ENCODE data around the gene PNPO. TPM values are rescaled to one million over a fixed set of nuclear protein-coding genes. Genes with fewer than 3 reads are reported as not detected.
"Not testable (repeated sequence)": the region's sequence is repeated elsewhere in the genome, so short reads cannot be mapped to it uniquely, and the experiment has no call there.

PNPO gene
- polyA plus RNA-seq, 1 donor = 9.7 TPM

DNA sequence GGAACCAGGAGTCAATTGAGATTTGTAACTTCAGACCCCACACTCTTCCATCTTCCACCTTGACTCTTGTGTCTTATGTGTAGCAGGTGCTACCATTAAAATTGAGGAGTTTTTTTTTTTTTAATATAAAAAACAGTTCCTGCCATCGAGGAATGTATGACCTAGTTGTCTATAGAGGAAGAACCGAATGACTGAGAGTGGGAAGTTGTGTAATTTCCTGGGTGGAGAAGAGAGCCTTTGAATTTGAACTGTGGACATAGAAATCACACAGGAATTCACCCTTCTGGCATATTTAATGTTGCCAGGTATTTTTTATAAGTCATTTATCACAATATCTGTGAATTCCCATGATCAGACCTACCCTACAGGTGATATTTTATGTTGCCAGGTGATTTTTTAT, 23.4 kb upstream of the PNPO start:
- no peak for DNase-seq (ENCODE audit: low read depth)

GRCh38 chr17:47918991-47919390, 22.4 kb upstream of the PNPO start:
- no peak for DNase-seq (ENCODE audit: low read depth)

DNA sequence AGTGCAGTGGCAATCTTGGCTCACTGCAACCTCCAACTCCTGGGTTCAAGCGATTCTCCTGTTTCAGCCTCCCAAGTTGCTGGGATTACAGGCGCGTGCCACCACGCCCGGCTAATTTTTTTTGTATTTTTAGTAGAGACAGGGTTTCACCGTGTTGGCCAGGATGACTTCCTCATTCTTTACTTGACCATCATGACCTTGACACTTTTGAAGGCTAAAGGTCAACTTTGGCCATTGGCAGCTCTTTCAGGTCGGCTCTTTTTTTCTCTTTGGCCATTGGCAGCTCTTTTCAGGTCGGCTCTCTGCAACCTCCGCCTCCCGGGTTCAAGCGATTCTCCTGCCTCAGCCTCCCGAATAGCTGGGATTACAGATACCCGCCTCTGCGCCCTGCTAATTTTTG, 21.5 kb upstream of the PNPO start:
- not testable (repeated sequence) for DNase-seq (ENCODE audit: low read depth)

GRCh38 chr17:47924785-47925677, 16.3 kb upstream of the PNPO start:
- no peak for DNase-seq (ENCODE audit: low read depth)

DNA sequence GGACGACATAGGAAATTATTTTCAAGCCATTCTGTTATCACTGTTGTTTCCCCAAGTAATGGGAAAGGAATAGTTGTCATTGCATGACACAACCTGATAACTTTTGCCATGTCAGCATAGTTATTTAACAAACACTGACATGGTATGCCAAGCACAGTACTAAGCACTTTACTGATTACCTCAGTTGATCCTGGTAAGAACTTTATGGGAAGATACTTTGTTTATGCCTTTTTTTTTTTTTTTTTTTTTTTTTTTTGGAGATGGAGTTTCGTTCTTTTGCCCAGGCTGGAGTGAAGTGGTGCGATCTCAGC, 15.7 kb upstream of the PNPO start:
- no peak for DNase-seq (ENCODE audit: low read depth)

DNA sequence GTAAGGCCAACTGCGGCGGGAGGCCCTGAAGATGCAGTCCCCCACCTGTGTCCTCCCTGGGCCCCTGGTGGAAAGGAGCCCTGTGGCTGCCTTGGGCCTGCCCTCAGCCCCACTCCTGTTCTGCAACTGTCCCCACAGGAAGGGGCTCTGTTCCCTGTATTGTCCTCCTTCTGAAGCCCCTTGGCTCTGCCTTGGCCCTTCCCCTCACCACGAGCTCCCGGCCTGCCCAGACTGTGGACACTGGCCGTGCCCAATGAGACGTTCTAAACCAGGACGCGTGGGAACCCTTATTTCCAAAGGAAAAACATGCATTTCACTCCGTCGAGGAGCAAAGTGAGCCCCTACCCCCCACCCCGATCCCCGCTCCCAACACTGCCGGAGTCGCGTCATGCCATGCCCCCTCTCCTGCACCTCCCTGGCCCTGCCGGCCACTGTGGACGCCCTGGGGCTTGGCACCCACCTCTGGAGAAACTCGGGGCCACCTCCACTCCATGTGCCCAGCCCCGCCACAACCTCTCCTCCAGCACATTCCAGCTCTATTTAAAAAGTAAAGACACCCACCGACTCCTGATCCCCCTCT, 13.5 kb upstream of the PNPO start:
- no peak for DNase-seq (ENCODE audit: low read depth)

DNA sequence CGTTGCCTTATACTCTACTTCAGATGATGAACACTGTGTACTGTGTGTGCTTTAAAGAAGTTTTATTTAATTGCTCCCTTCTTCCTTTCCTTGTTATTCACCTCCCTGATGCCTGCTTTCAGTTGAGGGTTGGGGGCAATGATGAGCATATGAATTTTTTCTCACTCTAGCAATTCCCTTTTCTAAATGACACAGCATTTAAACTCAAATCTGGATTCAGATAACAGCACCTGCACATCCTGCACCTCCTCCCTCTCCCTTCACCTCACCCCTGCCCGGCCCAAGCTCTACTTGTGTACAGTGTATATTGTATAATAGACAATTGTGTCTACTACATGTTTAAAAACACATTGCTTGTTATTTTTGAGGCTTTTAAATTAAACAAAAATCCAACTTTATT, 13.0 kb upstream of the PNPO start:
- DNase-seq (ENCODE audit: low read depth) = no peak

DNA sequence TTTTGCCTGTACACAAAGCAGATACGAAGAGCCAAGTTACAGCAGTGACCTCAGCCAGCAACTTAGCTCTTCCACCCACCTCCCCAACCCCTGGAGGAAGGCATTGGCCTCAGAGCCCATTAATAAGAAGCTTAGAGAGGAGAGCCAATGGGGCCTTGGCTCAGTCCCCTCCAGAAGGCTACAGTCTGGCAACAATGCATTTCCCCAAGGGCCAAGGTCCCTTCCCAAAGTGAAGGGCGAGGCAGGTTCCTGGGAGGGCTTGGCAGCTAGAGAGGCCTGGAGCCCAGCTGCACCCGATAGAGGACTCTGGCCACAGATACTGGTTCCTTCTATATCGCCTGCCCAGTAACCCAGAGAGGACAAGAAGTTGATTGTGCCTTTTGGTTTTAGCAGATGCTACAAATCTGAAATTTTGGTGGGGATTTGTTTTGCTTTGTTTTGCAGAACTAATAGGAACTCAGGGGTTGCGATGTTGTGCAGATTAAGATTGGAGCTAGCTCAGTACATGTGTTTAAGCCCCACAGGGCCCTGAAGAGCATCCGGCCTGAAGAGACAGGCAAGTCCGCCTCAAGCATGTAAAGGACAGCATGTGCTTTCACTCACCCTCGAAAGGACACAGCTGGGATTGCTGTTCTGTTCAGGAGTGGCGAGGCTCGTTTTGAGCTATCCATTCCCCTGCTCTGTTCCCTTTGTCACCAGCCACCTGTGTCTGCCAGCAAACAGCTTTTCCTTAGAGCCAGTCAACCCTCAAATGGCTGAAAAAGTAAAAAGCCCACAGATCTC, 12.0 kb upstream of the PNPO start:
- DNase-seq (ENCODE audit: low read depth) = peak; percentile 46

GRCh38 chr17:47931848-47932247, 9.5 kb upstream of the PNPO start:
- DNase-seq (ENCODE audit: low read depth) = no peak

DNA sequence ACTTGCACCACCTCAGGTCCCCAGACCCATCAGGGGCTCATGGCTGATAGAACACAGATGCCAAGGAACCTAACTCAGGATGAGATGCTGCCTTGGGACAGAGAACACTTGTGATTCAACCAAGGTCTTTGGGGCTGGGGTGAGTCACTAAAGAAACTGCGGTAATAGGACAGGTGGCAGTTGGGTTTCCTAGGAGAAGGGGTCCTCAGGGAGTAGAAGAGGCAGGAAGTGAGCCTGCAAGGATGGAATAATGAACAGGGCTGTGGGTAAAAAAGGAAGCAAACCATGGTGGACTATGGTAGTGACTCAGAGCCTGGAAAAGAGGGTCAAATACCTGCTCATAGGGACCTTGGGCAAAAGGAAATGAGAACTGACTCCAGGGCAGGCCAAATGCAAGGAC, 6.5 kb upstream of the PNPO start:
- no peak for DNase-seq (ENCODE audit: low read depth)

DNA sequence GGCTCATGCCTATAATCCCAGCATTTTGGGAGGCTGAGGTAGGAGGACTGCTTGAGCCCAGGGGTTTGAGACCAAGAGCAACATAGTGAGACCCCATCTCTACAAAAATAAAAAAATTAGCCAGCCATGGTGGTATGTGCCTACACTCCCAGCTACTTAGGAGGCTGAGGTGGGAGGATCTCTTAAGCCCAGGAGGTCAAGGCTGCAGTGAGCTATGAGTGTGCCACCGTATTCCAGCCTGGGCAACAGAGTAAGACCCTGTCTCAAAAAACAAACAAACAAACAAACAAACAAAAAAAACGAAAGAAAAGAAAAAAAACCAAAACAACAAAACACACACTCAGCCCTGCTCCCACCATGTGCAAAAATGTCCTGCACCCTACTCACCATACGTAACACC, 5.9 kb upstream of the PNPO start:
- DNase-seq (ENCODE audit: low read depth) = not testable (repeated sequence)

GRCh38 chr17:47935961-47936360, 5.4 kb upstream of the PNPO start:
- DNase-seq (ENCODE audit: low read depth) = no peak

GRCh38 chr17:47937941-47938340, 3.4 kb upstream of the PNPO start:
- no peak for DNase-seq (ENCODE audit: low read depth)

- DNase-seq (ENCODE audit: low read depth) = no peak
Observed at GRCh38 chr17:47942096-47942510, 732 bp downstream of the PNPO start.

GRCh38 chr17:47942568-47942967, 1.2 kb downstream of the PNPO start:
- DNase-seq (ENCODE audit: low read depth) = no peak

- no peak for DNase-seq (ENCODE audit: low read depth)
Observed at GRCh38 chr17:47945080-47945479, 3.7 kb downstream of the PNPO start.

DNA sequence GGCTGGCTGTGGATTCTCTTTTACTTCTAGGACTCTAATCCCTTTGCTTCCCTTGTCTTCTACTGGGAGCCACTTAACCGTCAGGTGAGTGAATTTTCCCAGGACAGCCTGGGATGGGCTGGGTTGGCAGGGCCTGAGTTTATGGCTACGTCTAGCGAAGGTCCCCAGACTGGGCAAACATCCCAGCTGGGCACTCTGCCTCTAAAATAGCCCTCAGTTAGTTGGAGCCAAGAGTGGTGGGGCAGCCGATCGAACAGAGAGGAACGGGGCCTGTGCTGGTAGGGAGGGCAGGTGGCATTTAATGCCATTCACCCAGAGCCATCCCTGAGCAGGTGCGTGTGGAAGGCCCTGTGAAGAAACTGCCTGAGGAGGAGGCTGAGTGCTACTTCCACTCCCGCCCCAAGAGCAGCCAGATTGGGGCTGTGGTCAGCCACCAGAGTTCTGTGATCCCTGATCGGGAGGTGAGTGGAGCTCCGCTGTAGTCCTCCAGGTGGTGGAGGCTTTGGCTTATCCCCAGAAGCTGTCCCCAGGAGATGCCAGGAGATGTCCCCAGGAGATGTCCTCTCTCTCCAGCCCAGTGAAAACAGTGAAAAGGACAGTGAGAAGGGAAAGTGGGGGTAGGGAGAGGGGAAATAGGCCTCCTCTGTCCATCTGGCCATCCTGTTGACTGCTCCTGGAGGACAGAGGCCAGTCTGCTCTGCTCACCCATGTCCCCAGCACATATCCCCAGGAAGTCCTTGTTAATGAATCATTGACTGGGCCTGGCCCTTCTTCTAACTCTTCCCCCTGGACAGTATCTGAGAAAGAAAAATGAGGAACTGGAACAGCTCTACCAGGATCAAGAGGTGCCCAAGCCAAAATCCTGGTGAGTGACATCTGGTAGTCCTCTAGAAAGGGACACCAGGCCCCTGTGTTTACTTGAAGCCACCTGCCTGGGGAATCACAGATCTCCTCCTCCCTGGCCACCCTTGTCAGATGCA, 4.4 kb downstream of the PNPO start:
- no peak for DNase-seq (ENCODE audit: low read depth)

GRCh38 chr17:47946516-47946915, 5.1 kb downstream of the PNPO start:
- DNase-seq (ENCODE audit: low read depth) = no peak

DNA sequence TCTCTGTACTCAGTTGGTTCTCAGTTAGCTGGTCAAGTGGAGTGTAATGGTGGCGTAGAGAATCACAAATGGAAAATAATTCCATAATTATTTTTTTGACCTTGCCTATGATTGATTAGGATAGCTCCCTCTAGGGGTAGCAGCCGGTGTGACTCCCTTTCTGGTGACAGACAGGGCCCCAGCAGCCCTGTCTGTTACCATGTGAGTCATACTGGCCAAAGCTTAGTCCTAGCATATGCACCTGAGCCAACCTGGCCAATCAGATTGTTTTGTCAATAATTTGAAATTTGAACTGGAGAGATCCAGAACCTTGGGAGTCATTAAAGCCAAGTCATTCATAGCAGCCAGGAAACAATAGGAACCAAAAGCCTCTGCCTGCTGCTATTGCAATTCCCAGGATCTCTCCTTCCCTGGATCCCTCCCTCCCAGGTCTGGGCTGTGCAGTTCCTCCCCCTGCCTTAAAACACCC, 5.6 kb downstream of the PNPO start:
- no peak for DNase-seq (ENCODE audit: low read depth)

DNA sequence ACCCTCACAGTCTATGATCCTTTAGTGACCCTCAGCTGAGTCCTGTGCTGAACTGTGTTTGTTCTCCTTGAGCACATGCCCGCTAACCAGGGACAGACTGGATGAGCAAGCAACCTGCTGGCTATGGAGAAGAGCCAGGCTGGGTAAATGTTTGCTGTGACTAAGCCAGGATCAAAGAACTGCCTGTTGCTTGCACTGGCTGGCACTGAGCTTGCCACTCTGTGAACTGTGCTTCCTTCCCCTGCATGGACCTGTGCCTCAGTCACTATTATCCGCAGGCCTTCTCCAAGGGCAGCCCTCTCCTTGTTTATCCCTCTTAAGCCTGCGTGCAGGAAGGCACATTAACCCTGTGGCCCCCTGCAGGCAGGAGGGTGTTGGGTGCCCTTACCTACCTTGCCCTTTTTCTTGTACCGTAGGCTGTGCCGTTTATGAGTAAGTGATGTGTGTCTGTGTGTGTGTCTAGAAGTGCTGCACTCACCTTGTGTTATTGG, 7.4 kb downstream of the PNPO start:
- no peak for DNase-seq (ENCODE audit: low read depth)

DNA sequence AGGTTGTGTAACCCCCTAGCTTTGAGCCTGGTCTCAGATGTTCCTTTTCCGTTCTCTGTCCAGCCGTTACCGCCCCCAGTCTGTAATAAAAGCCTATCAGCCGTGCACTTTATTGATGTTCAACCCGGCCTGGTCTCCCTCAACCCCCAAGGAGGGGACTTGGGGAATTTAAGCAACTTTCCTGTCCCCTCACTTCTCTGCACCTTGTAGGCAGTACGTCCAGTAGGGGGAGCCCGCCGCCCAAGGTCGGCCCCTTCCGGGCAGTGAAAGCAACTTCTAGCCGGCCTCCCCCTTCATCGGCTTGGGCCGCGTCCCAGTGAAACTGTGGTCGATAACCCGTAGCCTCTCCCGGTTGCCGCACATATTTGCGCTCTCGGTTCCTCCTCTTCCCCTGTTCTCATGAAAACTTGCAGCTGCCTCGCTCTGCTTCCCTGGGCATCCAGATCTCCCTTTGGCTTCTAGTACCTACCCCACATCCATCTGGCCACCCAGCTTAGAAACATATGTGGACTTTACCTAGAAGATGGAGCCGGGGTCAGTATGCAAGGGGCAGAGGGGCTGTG, 7.9 kb downstream of the PNPO start:
- DNase-seq (ENCODE audit: low read depth) = no peak
